HepG2 (cell line): ENCODE results near the gene PPARA. TPM values are rescaled to one million over a fixed set of nuclear protein-coding genes. Genes with fewer than 3 reads are reported as not detected.

Experiments used
- ARID2 ChIP-seq: sonication (generic); formaldehyde crosslinking; IDR thresholded peaks from 2 replicates; pipeline ENCODE4 v1.8.1; 2022; ENCODE audit warnings: mild to moderate bottlenecking, missing genetic modification reagents, borderline replicate concordance
- GABPA ChIP-seq, 2 experiments: IDR thresholded peaks; 2 replicates each; pipeline ENCODE4 v1.6.1; 2011 to 2016; ENCODE audit warnings: low read depth in 2 of 2, low read length in 1 of 2, missing biosample characterization in 1 of 2, missing genetic modification characterization in 1 of 2
- HDAC1 ChIP-seq: sonication (generic); formaldehyde crosslinking; IDR thresholded peaks from 2 replicates; pipeline ENCODE4 v1.5.1; 2020; ENCODE audit warnings: mild to moderate bottlenecking, missing genetic modification reagents
- HDAC6 ChIP-seq: fragments of 200-600 bp; sonication (generic); IDR thresholded peaks from 2 replicates; pipeline ENCODE4 v1.7.0; 2017; ENCODE audit warnings: mild to moderate bottlenecking, antibody characterized with exemption, low read length, low read depth
- HIC2 ChIP-seq: sonication (generic); formaldehyde crosslinking; IDR thresholded peaks from 2 replicates; pipeline ENCODE4 v1.9.0; 2022; ENCODE audit warnings: low read depth, missing genetic modification reagents
- HNRNPL ChIP-seq: fragments of 200-400 bp; formaldehyde crosslinking; IDR thresholded peaks from 2 replicates; pipeline ENCODE4 v1.6.1; 2017; ENCODE audit warnings: mild to moderate bottlenecking, low read depth, low read length
- HNRNPLL ChIP-seq: fragments of 200-400 bp; formaldehyde crosslinking; IDR thresholded peaks from 2 replicates; pipeline ENCODE4 v1.6.1; 2017; ENCODE audit warnings: mild to moderate bottlenecking, low read depth, low read length; ENCODE audit not compliant: poor library complexity, severe bottlenecking
- KDM2A ChIP-seq: sonication (generic); formaldehyde crosslinking; IDR thresholded peaks from 2 replicates; pipeline ENCODE4 v1.4.0; 2020; ENCODE audit warnings: low read depth, missing genetic modification reagents, borderline replicate concordance
- NFKB2 ChIP-seq: sonication (generic); formaldehyde crosslinking; IDR thresholded peaks from 2 replicates; pipeline ENCODE4 v1.4.0; 2020; ENCODE audit warnings: missing genetic modification reagents, borderline replicate concordance
- PAX8 ChIP-seq: sonication (generic); formaldehyde crosslinking; IDR thresholded peaks from 2 replicates; pipeline ENCODE4 v1.8.0; 2022; ENCODE audit warnings: mild to moderate bottlenecking, missing genetic modification reagents, borderline replicate concordance
- RBFOX2 ChIP-seq: fragments of 200-400 bp; formaldehyde crosslinking; IDR thresholded peaks from 2 replicates; pipeline ENCODE4 v1.6.1; 2017; ENCODE audit warnings: low read depth, mild to moderate bottlenecking, low read length
- SPEN ChIP-seq: sonication (generic); formaldehyde crosslinking; IDR thresholded peaks from 2 replicates; pipeline ENCODE4 v1.5.1; 2020; ENCODE audit warnings: low read depth, mild to moderate bottlenecking, missing genetic modification reagents
- TEAD2 ChIP-seq: sonication (generic); formaldehyde crosslinking; IDR thresholded peaks from 2 replicates; pipeline ENCODE4 v1.9.0; 2021; ENCODE audit warnings: missing genetic modification reagents
- ZFP36L1 ChIP-seq: sonication (generic); formaldehyde crosslinking; IDR thresholded peaks from 2 replicates; pipeline ENCODE4 v1.8.0; 2022; ENCODE audit warnings: mild to moderate bottlenecking, missing genetic modification reagents, moderate library complexity
- ZNF230 ChIP-seq: sonication (generic); formaldehyde crosslinking; IDR thresholded peaks from 2 replicates; pipeline ENCODE4 v1.4.0; 2020; ENCODE audit warnings: mild to moderate bottlenecking, missing genetic modification reagents
- ZNF547 ChIP-seq: sonication (generic); formaldehyde crosslinking; IDR thresholded peaks from 2 replicates; pipeline ENCODE4 v1.5.1; 2020; ENCODE audit warnings: mild to moderate bottlenecking, missing genetic modification reagents
- ZNF563 ChIP-seq: sonication (generic); formaldehyde crosslinking; IDR thresholded peaks from 2 replicates; pipeline ENCODE4 v1.8.0; 2022; ENCODE audit warnings: mild to moderate bottlenecking, moderate library complexity, missing genetic modification reagents
- ZNF616 ChIP-seq: sonication (generic); formaldehyde crosslinking; IDR thresholded peaks from 2 replicates; pipeline ENCODE4 v1.5.0; 2020; ENCODE audit warnings: low read depth, mild to moderate bottlenecking, missing genetic modification reagents
- ZNF670 ChIP-seq: sonication (generic); formaldehyde crosslinking; IDR thresholded peaks from 2 replicates; pipeline ENCODE4 v1.8.0; 2022; ENCODE audit warnings: mild to moderate bottlenecking, missing genetic modification reagents, borderline replicate concordance
- ZNF709 ChIP-seq: sonication (generic); formaldehyde crosslinking; IDR thresholded peaks from 2 replicates; pipeline ENCODE4 v1.5.0; 2020; ENCODE audit warnings: mild to moderate bottlenecking, missing genetic modification reagents
- polyA plus RNA-seq, 8 experiments: library from polyadenylated mRNA; depleted of rRNA in 3 of 8; stranded (reverse) in 7 of 8; unstranded in 1 of 8; fragments of >200 nt; fragmentation: Illumina TruSeq in 4 of 8; extraction: Trizol in 4 of 8; gene quantifications; 2 replicates each; pipeline versions ENCODE4 v1.2.1 to v1.2.3, GENCODE V29; 2011 to 2016; ENCODE audit warnings: low read depth in 4 of 8, missing spikeins in 1 of 8, mixed read lengths in 1 of 8; ENCODE audit not compliant: insufficient read depth in 1 of 8
- total RNA-seq, 5 experiments: library from RNA; depleted of rRNA; stranded (reverse); fragments of >200 nt; fragmentation: Illumina TruSeq; extraction: Trizol; gene quantifications; 2 replicates each; pipeline ENCODE4 v1.2.3, GENCODE V29; 2016; ENCODE audit warnings: low read depth in 1 of 5
- TF ChIP-seq, protein P1 (sequence below): sonication (generic); formaldehyde crosslinking; IDR thresholded peaks from 2 replicates; pipeline ENCODE4 v1.4.0; 2020; ENCODE audit warnings: missing genetic modification reagents

The PPARA gene
- total and polyA plus RNA-seq, 2 of the 13 experiments (the other 11 are each of a cell fraction or from before 2014, with no cell fraction given): 18.2 to 24.7 TPM

DNA sequence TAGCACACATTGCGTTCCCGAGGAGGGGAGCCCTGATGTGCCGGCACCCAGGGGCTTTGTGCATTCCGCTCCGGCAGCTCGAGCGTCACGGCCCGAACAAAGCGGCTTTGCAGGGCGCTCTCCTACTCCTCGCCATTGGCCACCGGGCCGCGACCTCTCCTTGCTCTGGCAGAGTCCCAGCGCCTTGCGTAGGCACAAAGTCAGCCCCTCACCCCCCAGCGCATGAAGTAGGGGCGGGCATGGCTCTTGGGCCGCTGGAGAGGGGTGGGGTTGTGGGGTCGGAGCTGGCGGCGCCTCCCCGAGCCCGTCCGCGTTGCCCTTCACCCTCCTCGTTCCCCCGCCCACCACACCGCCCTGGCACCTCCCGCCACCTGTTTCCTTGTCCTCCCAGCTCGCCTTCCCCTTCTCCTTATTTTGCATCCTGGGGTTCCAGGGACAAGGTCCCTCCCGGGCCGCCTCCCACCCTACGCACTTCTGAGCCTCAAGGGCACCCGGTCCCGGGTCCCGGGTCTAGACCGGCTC, 753 bp upstream of the PPARA start (continued):
- TF ChIP-seq ZNF670 (CRISPR knock-in tag) (0 out of 2 replicates have a peak, but pooled peaks have one; percentile 48), RBFOX2 (peak; percentile 68; the same call in 1 of the 2 replicates), PAX8 (CRISPR knock-in tag) (no peak), ZNF547 (CRISPR knock-in tag) (0 out of 2 replicates have a peak, but pooled peaks have one; percentile 12), ZNF230 (CRISPR knock-in tag) (no peak), ARID2 (CRISPR knock-in tag) (no peak), HIC2 (peak; percentile 44; the same call in 1 of the 2 replicates), ZFP36L1 (CRISPR knock-in tag) (no peak), HDAC1 (CRISPR knock-in tag) (peak; percentile 82), SPEN (CRISPR knock-in tag) (0 out of 2 replicates have a peak, but pooled peaks have one; percentile 16), TEAD2 (CRISPR knock-in tag) (no peak), HNRNPLL (peak; percentile 41), ZNF616 (CRISPR knock-in tag) (0 out of 2 replicates have a peak, but pooled peaks have one; percentile 60), ZNF563 (CRISPR knock-in tag) (no peak), GABPA (IDR thresholded peaks at IDR 0.05; ENCODE audit: low read depth, low read length) (no peak), GABPA (CRISPR knock-in tag; IDR thresholded peaks at IDR 0.05; ENCODE audit: low read depth) (no peak), HNRNPL (peak; percentile 92; the same call in 1 of the 2 replicates), HDAC6 (no peak), KDM2A (CRISPR knock-in tag) (0 out of 2 replicates have a peak, but pooled peaks have one; percentile 34), ZNF709 (CRISPR knock-in tag) (no peak; the same call in 1 of the 2 replicates), NFKB2 (CRISPR knock-in tag) (no peak)
- TF ChIP-seq, protein P1, sequence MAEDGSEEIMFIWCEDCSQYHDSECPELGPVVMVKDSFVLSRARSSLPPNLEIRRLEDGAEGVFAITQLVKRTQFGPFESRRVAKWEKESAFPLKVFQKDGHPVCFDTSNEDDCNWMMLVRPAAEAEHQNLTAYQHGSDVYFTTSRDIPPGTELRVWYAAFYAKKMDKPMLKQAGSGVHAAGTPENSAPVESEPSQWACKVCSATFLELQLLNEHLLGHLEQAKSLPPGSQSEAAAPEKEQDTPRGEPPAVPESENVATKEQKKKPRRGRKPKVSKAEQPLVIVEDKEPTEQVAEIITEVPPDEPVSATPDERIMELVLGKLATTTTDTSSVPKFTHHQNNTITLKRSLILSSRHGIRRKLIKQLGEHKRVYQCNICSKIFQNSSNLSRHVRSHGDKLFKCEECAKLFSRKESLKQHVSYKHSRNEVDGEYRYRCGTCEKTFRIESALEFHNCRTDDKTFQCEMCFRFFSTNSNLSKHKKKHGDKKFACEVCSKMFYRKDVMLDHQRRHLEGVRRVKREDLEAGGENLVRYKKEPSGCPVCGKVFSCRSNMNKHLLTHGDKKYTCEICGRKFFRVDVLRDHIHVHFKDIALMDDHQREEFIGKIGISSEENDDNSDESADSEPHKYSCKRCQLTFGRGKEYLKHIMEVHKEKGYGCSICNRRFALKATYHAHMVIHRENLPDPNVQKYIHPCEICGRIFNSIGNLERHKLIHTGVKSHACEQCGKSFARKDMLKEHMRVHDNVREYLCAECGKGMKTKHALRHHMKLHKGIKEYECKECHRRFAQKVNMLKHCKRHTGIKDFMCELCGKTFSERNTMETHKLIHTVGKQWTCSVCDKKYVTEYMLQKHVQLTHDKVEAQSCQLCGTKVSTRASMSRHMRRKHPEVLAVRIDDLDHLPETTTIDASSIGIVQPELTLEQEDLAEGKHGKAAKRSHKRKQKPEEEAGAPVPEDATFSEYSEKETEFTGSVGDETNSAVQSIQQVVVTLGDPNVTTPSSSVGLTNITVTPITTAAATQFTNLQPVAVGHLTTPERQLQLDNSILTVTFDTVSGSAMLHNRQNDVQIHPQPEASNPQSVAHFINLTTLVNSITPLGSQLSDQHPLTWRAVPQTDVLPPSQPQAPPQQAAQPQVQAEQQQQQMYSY (CRISPR knock-in tag): no peak
